GM23338 (cell line): ENCODE data around the gene GRM3.

Source experiments
- CTCF ChIP-seq, 2 experiments: fragments of 200-600 bp in 1 of 2; sonication (generic) in 1 of 2; conservative IDR thresholded peaks; 2 replicates each; pipeline versions ENCODE4 v1.5.1 to v1.6.1; 2016 to 2017; ENCODE audit warnings: antibody characterized with exemption in 2 of 2, low read depth in 2 of 2, mild to moderate bottlenecking in 2 of 2, moderate library complexity in 1 of 2
- EZH2 ChIP-seq: fragments of 200-600 bp; sonication (generic); IDR thresholded peaks from one replicate; pipeline ENCODE4 v1.8.0; 2017; ENCODE audit warnings: antibody characterized with exemption, mild to moderate bottlenecking, low read depth; ENCODE audit not compliant: unreplicated experiment
- JUNB ChIP-seq: IDR thresholded peaks from one replicate; pipeline ENCODE4 v1.6.1; 2016; ENCODE audit warnings: antibody characterized with exemption; ENCODE audit not compliant: unreplicated experiment
- REST ChIP-seq: IDR thresholded peaks from one replicate; pipeline ENCODE4 v1.6.1; 2018; ENCODE audit warnings: antibody characterized with exemption; ENCODE audit not compliant: unreplicated experiment
- ZNF114 ChIP-seq: fragments of 250-450 bp; sonication (Bioruptor Pico); IDR thresholded peaks from 2 replicates; pipeline ENCODE4 v1.5.0; 2020; ENCODE audit warnings: mild to moderate bottlenecking, moderate library complexity

GRCh38 chr7:86720306-86720705 is 76.6 kb downstream of the GRM3 start:
- TF ChIP-seq CTCF (conservative IDR thresholded peaks at IDR 0.05; ENCODE audit: low read depth in 2 of 2), result no peak
- no peak for TF ChIP-seq JUNB
- no peak for TF ChIP-seq EZH2
- no peak for TF ChIP-seq REST
- TF ChIP-seq ZNF114, result no peak
